Measurements from ENCODE around the gene IMMP2L. TPM values are rescaled to one million over a fixed set of nuclear protein-coding genes. Genes with fewer than 3 reads are reported as not detected.

The IMMP2L gene
- total RNA-seq, 4 donors from 2014 or later, result 2.6 to 69.1 (median 34.7) TPM

DNA sequence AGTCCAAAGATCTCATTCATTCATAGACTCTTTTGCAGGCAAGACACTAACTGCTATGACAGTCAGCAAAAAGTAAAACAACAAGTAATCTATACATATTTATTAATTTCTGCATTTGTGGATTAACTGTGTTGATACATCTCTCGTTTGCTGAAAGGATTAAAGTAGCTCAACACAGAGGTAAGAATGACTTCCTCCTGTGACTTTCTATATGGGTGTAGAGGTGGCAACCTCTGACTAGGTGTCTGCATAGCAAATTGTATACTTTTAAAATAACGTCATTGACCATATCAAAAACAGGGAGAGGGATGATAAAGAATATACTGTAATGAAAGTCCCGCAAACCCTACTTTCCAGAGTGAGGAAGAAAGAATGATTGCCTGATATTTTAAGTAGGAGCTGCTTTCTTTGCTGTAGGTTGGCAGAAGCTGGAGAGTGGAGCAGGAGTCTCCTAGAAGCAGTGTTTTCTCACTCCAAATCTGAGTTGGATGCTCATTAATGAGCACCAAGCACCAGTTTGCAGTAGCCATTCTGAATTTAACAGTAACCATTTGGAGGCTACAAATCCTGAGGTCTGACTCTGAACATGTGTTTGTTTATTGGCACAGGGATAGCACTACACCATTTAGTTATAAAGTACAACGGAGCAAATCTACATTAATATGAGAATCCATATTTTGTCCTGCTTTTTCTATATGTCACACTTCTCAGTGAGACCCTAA, 480.6 kb downstream of the IMMP2L start:
- H3K36me3 ChIP-seq, result no peaks in the 10 kb centered on the region
- intact Hi-C loops (cut with DNase I; ENCODE audit: low total_unique reads), result no loop called here

DNA sequence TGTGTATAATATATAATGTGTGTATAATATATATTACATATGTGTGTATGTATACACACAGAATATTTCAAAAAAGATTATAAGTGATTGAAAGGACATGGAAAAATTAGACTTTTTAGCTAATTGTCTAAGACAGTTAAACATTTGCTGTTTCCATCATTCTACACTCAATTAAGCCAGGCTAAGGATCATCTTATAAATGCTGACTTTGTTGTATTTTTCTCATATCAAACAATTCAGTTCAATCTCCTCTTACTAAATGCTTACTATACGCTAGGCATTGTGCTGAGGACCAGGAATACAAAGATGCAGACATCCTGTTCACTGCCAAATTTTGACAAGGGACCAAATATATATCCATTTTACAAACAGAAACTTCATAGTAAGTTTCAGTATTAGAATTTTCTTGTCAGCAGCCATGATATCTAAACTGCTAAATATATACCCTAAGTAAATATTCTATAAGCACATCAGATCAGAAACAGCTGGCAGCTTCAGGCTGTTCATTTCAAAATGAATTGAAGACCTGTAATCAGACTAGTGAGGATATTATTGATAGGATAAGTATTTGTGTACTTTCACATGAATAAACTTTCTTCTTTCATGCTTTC, 481.7 kb downstream of the IMMP2L start:
- Histone ChIP-seq H3K4me1 (no peaks in the 10 kb centered on the region), H3K36me3 (no peaks in the 10 kb centered on the region), H3K4me3 (no peak overlapping the region), H3K9me3 (no peaks in the 10 kb centered on the region), H3K27ac (no peak overlapping the region), H3K27me3 (no peaks in the 10 kb centered on the region)
- intact Hi-C loops (cut with DNase I; ENCODE audit: low total_unique reads), result no loop called here
- no peak for TF ChIP-seq POLR2A (IDR thresholded peaks at IDR 0.05)
- TF ChIP-seq, protein P1, sequence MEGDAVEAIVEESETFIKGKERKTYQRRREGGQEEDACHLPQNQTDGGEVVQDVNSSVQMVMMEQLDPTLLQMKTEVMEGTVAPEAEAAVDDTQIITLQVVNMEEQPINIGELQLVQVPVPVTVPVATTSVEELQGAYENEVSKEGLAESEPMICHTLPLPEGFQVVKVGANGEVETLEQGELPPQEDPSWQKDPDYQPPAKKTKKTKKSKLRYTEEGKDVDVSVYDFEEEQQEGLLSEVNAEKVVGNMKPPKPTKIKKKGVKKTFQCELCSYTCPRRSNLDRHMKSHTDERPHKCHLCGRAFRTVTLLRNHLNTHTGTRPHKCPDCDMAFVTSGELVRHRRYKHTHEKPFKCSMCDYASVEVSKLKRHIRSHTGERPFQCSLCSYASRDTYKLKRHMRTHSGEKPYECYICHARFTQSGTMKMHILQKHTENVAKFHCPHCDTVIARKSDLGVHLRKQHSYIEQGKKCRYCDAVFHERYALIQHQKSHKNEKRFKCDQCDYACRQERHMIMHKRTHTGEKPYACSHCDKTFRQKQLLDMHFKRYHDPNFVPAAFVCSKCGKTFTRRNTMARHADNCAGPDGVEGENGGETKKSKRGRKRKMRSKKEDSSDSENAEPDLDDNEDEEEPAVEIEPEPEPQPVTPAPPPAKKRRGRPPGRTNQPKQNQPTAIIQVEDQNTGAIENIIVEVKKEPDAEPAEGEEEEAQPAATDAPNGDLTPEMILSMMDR (IDR thresholded peaks at IDR 0.05), result no peak
- DNase-seq, result no peak

More for the DNA sequence above, 480.6 kb downstream of the IMMP2L start:
- H3K27ac ChIP-seq, result no peak overlapping the region
- H3K4me1 ChIP-seq, result no peaks in the 10 kb centered on the region
- H3K4me3 ChIP-seq, result no peak overlapping the region
- no peak for DNase-seq
- no peaks in the 10 kb centered on the region for H3K27me3 ChIP-seq
- no peaks in the 10 kb centered on the region for H3K9me3 ChIP-seq
- no peak for TF ChIP-seq POLR2A (IDR thresholded peaks at IDR 0.05)
- TF ChIP-seq, protein P1 (IDR thresholded peaks at IDR 0.05), result no peak

DNA sequence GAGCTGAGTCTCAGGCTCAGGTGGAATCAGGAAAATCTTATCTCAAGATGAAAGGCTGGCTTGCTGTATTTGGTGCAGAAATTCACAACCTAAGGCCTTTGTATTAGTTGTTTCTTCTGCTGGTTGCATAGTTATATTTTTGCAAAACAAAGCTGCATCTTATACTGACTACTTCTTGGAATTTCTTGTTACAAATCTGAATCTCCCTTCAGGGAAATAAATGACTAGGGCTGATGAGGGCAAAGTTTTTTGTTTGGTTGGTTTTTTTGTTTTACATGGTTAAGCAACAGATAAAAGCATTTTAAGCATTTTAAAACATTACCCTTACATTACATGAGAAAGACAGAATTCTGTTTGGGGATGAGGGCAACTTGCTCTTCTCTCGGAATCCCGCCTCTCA, 485.3 kb downstream of the IMMP2L start:
- no peaks in the 10 kb centered on the region for H3K36me3 ChIP-seq
- H3K9me3 ChIP-seq, result no peaks in the 10 kb centered on the region
- no peak overlapping the region for H3K27ac ChIP-seq
- DNase-seq, result no peak
- intact Hi-C loops (cut with DNase I; ENCODE audit: low total_unique reads), result no loop called here
- TF ChIP-seq POLR2A (IDR thresholded peaks at IDR 0.05), result no peak
- TF ChIP-seq, protein P1 (IDR thresholded peaks at IDR 0.05), result no peak
- H3K4me1 ChIP-seq, result no peaks in the 10 kb centered on the region
- H3K27me3 ChIP-seq, result no peaks in the 10 kb centered on the region
- no peak overlapping the region for H3K4me3 ChIP-seq

DNA sequence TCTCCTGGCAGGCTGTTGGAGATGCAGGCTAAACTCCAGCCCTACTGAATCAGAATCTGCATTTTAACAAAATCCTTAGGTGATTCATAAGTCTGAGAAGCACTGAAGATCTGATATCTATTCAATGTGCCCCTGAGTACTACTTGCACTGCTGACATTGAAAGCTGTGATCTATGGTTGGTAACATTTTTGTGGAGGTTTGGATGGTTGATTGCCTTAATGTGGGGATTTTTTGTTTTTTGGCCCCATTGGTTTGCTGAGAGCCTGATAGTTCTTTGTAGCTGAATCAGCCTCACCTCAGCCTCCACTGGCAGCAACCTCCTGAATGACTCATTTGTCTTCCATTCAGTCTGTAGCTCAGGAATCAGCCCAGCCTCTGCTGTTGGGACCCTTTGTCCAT, 486.1 kb downstream of the IMMP2L start:
- Histone ChIP-seq H3K36me3 (no peaks in the 10 kb centered on the region), H3K4me1 (no peaks in the 10 kb centered on the region), H3K9me3 (no peaks in the 10 kb centered on the region), H3K27ac (no peak overlapping the region), H3K27me3 (no peaks in the 10 kb centered on the region), H3K4me3 (no peak overlapping the region)
- intact Hi-C loops (cut with DNase I; ENCODE audit: low total_unique reads), result no loop called here
- DNase-seq, result no peak
- TF ChIP-seq, protein P1 (IDR thresholded peaks at IDR 0.05), result no peak
- no peak for TF ChIP-seq POLR2A (IDR thresholded peaks at IDR 0.05)

DNA sequence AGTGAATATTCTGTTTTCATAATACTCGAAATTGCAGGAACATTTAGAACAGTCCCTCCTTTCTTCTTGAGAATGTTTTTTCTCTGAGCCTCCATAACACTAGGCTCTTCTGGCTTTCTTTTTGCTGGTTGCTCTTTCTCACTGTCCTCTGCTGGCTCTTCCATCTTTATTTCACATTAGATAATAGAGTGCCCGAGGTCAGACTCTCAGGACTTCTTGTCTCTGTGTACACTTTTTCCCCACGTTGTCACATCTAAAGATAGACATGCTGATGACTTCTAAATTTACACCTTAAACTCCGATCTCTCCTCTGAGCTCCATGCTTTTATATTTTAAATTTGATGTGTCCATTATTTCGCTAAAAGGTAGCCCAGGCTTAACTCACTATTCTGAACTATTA, 486.8 kb downstream of the IMMP2L start:
- H3K36me3 ChIP-seq, result no peaks in the 10 kb centered on the region
- no peak overlapping the region for H3K27ac ChIP-seq
- H3K4me1 ChIP-seq, result no peaks in the 10 kb centered on the region
- H3K9me3 ChIP-seq, result no peaks in the 10 kb centered on the region
- no peak for DNase-seq
- intact Hi-C loops (cut with DNase I; ENCODE audit: low total_unique reads), result no loop called here
- TF ChIP-seq POLR2A (IDR thresholded peaks at IDR 0.05), result no peak
- TF ChIP-seq, protein P1 (IDR thresholded peaks at IDR 0.05), result no peak
- no peaks in the 10 kb centered on the region for H3K27me3 ChIP-seq
- no peak overlapping the region for H3K4me3 ChIP-seq

All from uterus (tissue), 4 donors.